Measurements from ENCODE around the gene TMEM225.
"Not testable (repeated sequence)": the region's sequence is repeated elsewhere in the genome, so short reads cannot be mapped to it uniquely, and the experiment has no call there.

TMEM225 gene

GRCh38 chr11:123885570-123885969 is at the start of gene TMEM225:
TMEM225 (minus strand) TSS chr11:123885670; CDS start chr11:123885425, 245 bp downstream.
- no peak for DNase-seq

- DNase-seq, result no peak
Observed at GRCh38 chr11:123924027-123924426, 38.6 kb upstream of the TMEM225 start.

- DNase-seq, result no peak
Observed at GRCh38 chr11:123920943-123921342, 35.5 kb upstream of the TMEM225 start.

GRCh38 chr11:123905826-123906225 is 20.4 kb upstream of the TMEM225 start:
- DNase-seq, result no peak

- DNase-seq, result no peak
Observed at GRCh38 chr11:123904932-123905331, 19.5 kb upstream of the TMEM225 start.

GRCh38 chr11:123903932-123904331 is 18.5 kb upstream of the TMEM225 start:
- no peak for DNase-seq

GRCh38 chr11:123901867-123902266 is 16.4 kb upstream of the TMEM225 start, which contains the start of gene OR8D4:
OR8D4 (plus strand) TSS chr11:123902167; CDS start chr11:123906432, 4,265 bp downstream.
- DNase-seq, result no peak

GRCh38 chr11:123899792-123900191 is 14.3 kb upstream of the TMEM225 start:
- no peak for DNase-seq

- DNase-seq, result no peak
Observed at GRCh38 chr11:123892031-123892430, 6.6 kb upstream of the TMEM225 start.

GRCh38 chr11:123880912-123881311 is 4.6 kb downstream of the TMEM225 start:
- DNase-seq, result no peak

GRCh38 chr11:123867795-123868194 is 17.7 kb downstream of the TMEM225 start:
- not testable (repeated sequence) for DNase-seq

- not testable (repeated sequence) for DNase-seq
Observed at GRCh38 chr11:123865293-123865692, 20.2 kb downstream of the TMEM225 start.

GRCh38 chr11:123859731-123860130 is 25.7 kb downstream of the TMEM225 start:
- DNase-seq, result no peak

- no peak for DNase-seq
Observed at GRCh38 chr11:123856444-123856843, 29.0 kb downstream of the TMEM225 start.

- DNase-seq, result no peak
Observed at GRCh38 chr11:123853038-123853437, 32.4 kb downstream of the TMEM225 start.

- no peak for DNase-seq
Observed at GRCh38 chr11:123852321-123852720, 33.1 kb downstream of the TMEM225 start.

- DNase-seq, result no peak
Observed at GRCh38 chr11:123851110-123851509, 34.4 kb downstream of the TMEM225 start.

- no peak for DNase-seq
Observed at GRCh38 chr11:123841174-123841573, 44.3 kb downstream of the TMEM225 start.

GRCh38 chr11:123839131-123839530 is 46.3 kb downstream of the TMEM225 start:
- no peak for DNase-seq

GRCh38 chr11:123838659-123839058 is 46.8 kb downstream of the TMEM225 start:
- DNase-seq, result no peak

- DNase-seq, result no peak
Observed at GRCh38 chr11:123838199-123838598, 47.3 kb downstream of the TMEM225 start.

GRCh38 chr11:123833095-123833494 is 52.4 kb downstream of the TMEM225 start:
- DNase-seq, result no peak

Data from inflammatory macrophage treated with lipopolysaccharide for 4 hours (primary cell).